Spleen (tissue), 11 donors: ENCODE results near the gene RPEL1. TPM values are rescaled to one million over a fixed set of nuclear protein-coding genes. Genes with fewer than 3 reads are reported as not detected.

Source experiments
- DNase-seq: peaks from one replicate; pipeline ENCODE4 v3.0.0-alpha.2; 2020
- H3K27ac ChIP-seq, 8 donors: fragments of 200-600 bp; sonication (generic) in 7 of 8; 1 replicate in 4 of 8; 2 replicates in 4 of 8; pipeline versions ENCODE4 v1.5.0 to v1.8.0; 2016 to 2021; ENCODE audit warnings: inconsistent platforms in 4 of 8, mild to moderate bottlenecking in 4 of 8, moderate library complexity in 1 of 8
- H3K27me3 ChIP-seq, 7 donors: fragments of 200-600 bp; sonication (generic) in 6 of 7; replicated peaks in 1 of 7; 1 replicate in 4 of 7; 2 replicates in 3 of 7; pipeline versions ENCODE4 v1.5.0 to v1.8.0; 2016 to 2021; ENCODE audit warnings: inconsistent platforms in 3 of 7, mild to moderate bottlenecking in 1 of 7
- H3K36me3 ChIP-seq, 6 donors: fragments of 200-600 bp; sonication (generic) in 5 of 6; 1 replicate in 4 of 6; 2 replicates in 2 of 6; pipeline versions ENCODE4 v1.5.0 to v1.8.0; 2016 to 2021; ENCODE audit warnings: inconsistent platforms in 2 of 6
- H3K4me1 ChIP-seq, 6 donors: fragments of 200-600 bp; sonication (generic) in 5 of 6; 1 replicate in 3 of 6; 2 replicates in 3 of 6; pipeline versions ENCODE4 v1.5.0 to v1.8.0; 2016 to 2021; ENCODE audit warnings: inconsistent platforms in 3 of 6
- H3K4me3 ChIP-seq, 8 donors: fragments of 200-600 bp; sonication (generic) in 7 of 8; 1 replicate in 4 of 8; 2 replicates in 4 of 8; pipeline versions ENCODE4 v1.5.0 to v1.8.0; 2016 to 2021; ENCODE audit warnings: inconsistent platforms in 4 of 8, mild to moderate bottlenecking in 4 of 8, moderate library complexity in 2 of 8
- H3K9me3 ChIP-seq, 8 donors: fragments of 200-600 bp; sonication (generic) in 7 of 8; 1 replicate in 4 of 8; 2 replicates in 4 of 8; pipeline versions ENCODE4 v1.5.0 to v1.8.0; 2016 to 2021; ENCODE audit warnings: inconsistent platforms in 4 of 8
- CTCF ChIP-seq, 11 experiments: fragments of 200-600 bp in 7 of 11; fragments of 450-650 bp in 4 of 11; sonication (generic) in 4 of 11; IDR thresholded peaks in 8 of 11; conservative IDR thresholded peaks in 3 of 11; 1 replicate in 7 of 11; 2 replicates in 4 of 11; pipeline versions ENCODE4 v1.4.0 to v1.8.0; 2016 to 2021; ENCODE audit warnings: antibody characterized with exemption in 11 of 11, inconsistent platforms in 4 of 11, mild to moderate bottlenecking in 1 of 11
- POLR2A ChIP-seq, 3 donors: fragments of 450-650 bp; IDR thresholded peaks; one replicate each; pipeline ENCODE4 v1.5.1; 2017; ENCODE audit warnings: antibody characterized with exemption in 3 of 3, mild to moderate bottlenecking in 1 of 3
- POLR2AphosphoS5 ChIP-seq, 3 donors: sonication (generic); formaldehyde crosslinking; IDR thresholded peaks; one replicate each; pipeline ENCODE4 v1.5.1; 2017; ENCODE audit warnings: antibody characterized with exemption in 3 of 3
- WGBS, 5 donors: extraction: QIAGEN DNeasy Blood & Tissue Kit in 3 of 5; methylation state at CpG; one replicate each; pipeline versions ENCODE4 v1.1.5 to v1.1.7; 2013 to 2018; 5-methylcytosine and 5-hydroxymethylcytosine counted together
- intact Hi-C: fragments of 100-400 bp; cut with DNase I; formaldehyde crosslinking; loops from one replicate; pipeline ENCODE4 v1.15.0; 2023; ENCODE audit warnings: low total_unique reads
- polyA plus RNA-seq, 3 donors: library from polyadenylated mRNA; stranded (reverse); fragments of 200-250 nt; gene quantifications; one replicate each; pipeline ENCODE4 v1.2.1, GENCODE V29; 2013
- total RNA-seq, 7 donors: library from RNA; depleted of rRNA in 3 of 7; stranded (reverse); fragments of >200 nt in 3 of 7; fragmentation: NEBNext Ultra II Directional in 4 of 7; extraction: Animal tissue kit (Norgen Biotek cat#: 25700) in 4 of 7; gene quantifications; one replicate each; pipeline versions ENCODE4 v1.1.0 to v1.2.1, GENCODE V29; 2016 to 2021
- donor health status: healthy with polysubstance abuse.
- donor health status: DM: no; HTN: no; CAD: no; lungs with moderate emphysema.
- donor health status: DM: no; HTN: no; CAD: no.
- donor health status: Bipolar disorder and iron deficiency.
- donor health status: healthy.
- donor health status: DM: no; HTN: no; CAD: no.
- donor health status: DM: yes; HTN: yes; CAD: no.

The RPEL1 gene
- total and polyA plus RNA-seq, 10 donors = 0.23 TPM; not detected in 9

GRCh38 chr10:103278537-103278823 lies 32.8 kb downstream of the RPEL1 start:
- intact Hi-C loops = no loop called here
- DNase-seq = no peak
- peaks cover 7 to 28% (median 17%) of the 10 kb centered on the region in 6 donors for H3K4me1 ChIP-seq
- H3K4me3 ChIP-seq = no peak overlapping the region
- H3K9me3 ChIP-seq = peaks cover 0 to 3% (median 0%) of the 10 kb centered on the region in 8 donors
- no peak for TF ChIP-seq POLR2AphosphoS5 (IDR thresholded peaks at IDR 0.05)
- no peak for TF ChIP-seq CTCF (IDR thresholded peaks at IDR 0.05 in 8 of 11, conservative IDR thresholded peaks at IDR 0.05 in 3 of 11)
- TF ChIP-seq POLR2A (IDR thresholded peaks at IDR 0.05) = no peak
- peaks cover 0 to 94% (median 55%) of the 10 kb centered on the region in 7 donors for H3K27me3 ChIP-seq
- no peaks in the 10 kb centered on the region for H3K36me3 ChIP-seq
- 28 to 50% (median 38%) methylated on average over 12 of the region's 12 CpGs for WGBS, 5 donors
- H3K27ac ChIP-seq = no peak overlapping the region

DNA sequence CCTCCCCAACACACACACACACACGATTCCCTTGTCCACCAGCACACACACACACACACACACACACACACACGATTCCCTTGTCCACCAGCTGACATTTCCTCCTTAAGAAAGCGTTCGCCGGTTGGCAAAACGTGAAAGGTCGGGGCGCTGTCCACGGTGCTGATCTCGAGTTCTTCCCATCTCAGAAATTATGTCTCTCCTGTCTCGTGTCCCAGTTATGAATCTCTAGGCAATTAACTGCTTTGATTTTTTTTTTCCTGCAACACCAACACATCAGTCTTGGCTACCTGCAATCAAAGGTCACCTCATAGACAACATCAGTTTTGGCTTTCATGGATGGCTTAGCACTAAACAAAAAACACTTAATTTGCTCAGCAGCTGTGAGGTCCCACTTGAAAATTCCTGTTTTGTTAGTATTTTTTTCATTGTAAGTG lies 33.2 kb downstream of the RPEL1 start:
- Histone ChIP-seq H3K27ac (no peak overlapping the region), H3K27me3 (peaks cover 0 to 96% (median 55%) of the 10 kb centered on the region in 7 donors), H3K9me3 (peaks cover 0 to 3% (median 0%) of the 10 kb centered on the region in 8 donors), H3K4me1 (peaks cover 7 to 28% (median 17%) of the 10 kb centered on the region in 6 donors), H3K4me3 (no peak overlapping the region), H3K36me3 (no peaks in the 10 kb centered on the region)
- intact Hi-C loops = no loop called here
- WGBS, 5 donors = 5 to 11% (median 5%) methylated on average over 11 of the region's 11 CpGs
- DNase-seq = no peak
- no peak for TF ChIP-seq POLR2AphosphoS5 (IDR thresholded peaks at IDR 0.05)
- no peak for TF ChIP-seq CTCF (IDR thresholded peaks at IDR 0.05 in 8 of 11, conservative IDR thresholded peaks at IDR 0.05 in 3 of 11)
- TF ChIP-seq POLR2A (IDR thresholded peaks at IDR 0.05) = no peak

DNA sequence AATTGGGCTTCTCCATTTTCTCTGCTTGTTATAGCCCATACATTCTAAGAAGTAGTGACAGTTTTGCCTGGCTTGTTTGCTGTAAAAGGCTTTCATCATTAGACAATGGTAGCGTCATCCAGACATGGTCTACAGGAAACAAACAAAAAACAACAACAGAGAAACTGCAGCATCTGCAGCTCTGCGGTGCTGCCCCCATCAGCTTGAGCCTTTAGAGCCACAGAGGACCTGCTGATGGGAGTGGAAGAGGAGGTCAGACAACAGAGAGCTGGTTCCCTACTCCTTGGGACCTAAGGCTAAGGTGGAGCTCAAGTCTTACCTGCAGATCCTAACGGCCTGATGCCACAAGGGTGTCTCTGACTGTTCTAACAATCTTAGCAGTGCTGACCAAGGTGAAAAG lies 34.3 kb downstream of the RPEL1 start:
- Histone ChIP-seq H3K9me3 (peaks cover 0 to 3% (median 0%) of the 10 kb centered on the region in 8 donors), H3K4me3 (no peak overlapping the region), H3K4me1 (peaks cover 7 to 28% (median 17%) of the 10 kb centered on the region in 6 donors), H3K27ac (no peak overlapping the region), H3K36me3 (no peaks in the 10 kb centered on the region), H3K27me3 (peaks cover 0 to 96% (median 55%) of the 10 kb centered on the region in 7 donors)
- intact Hi-C loops = no loop called here
- no peak for DNase-seq
- TF ChIP-seq CTCF (IDR thresholded peaks at IDR 0.05 in 8 of 11, conservative IDR thresholded peaks at IDR 0.05 in 3 of 11) = no peak
- no peak for TF ChIP-seq POLR2A (IDR thresholded peaks at IDR 0.05)
- no peak for TF ChIP-seq POLR2AphosphoS5 (IDR thresholded peaks at IDR 0.05)
- 54 to 72% (median 66%) methylated on average over 3 of the region's 3 CpGs for WGBS, 5 donors

- Histone ChIP-seq H3K27ac (no peak overlapping the region), H3K36me3 (no peaks in the 10 kb centered on the region), H3K4me3 (no peak overlapping the region), H3K27me3 (peaks cover 0 to 96% (median 53%) of the 10 kb centered on the region in 7 donors), H3K4me1 (peaks cover 7 to 28% (median 17%) of the 10 kb centered on the region in 6 donors), H3K9me3 (peaks cover 0 to 3% (median 0%) of the 10 kb centered on the region in 8 donors)
- TF ChIP-seq CTCF (IDR thresholded peaks at IDR 0.05 in 8 of 11, conservative IDR thresholded peaks at IDR 0.05 in 3 of 11) (no peak), POLR2A (IDR thresholded peaks at IDR 0.05) (no peak), POLR2AphosphoS5 (IDR thresholded peaks at IDR 0.05) (no peak)
- no peak for DNase-seq
- 85 to 100% (median 93%) methylated on average over 2 of the region's 2 CpGs for WGBS, 5 donors
- intact Hi-C loops = no loop called here
These were observed 34.8 kb downstream of the RPEL1 start for GRCh38 chr10:103280506-103280905.
